Kidney (tissue), 14 donors: ENCODE results near the gene RPL35A. TPM values are rescaled to one million over a fixed set of nuclear protein-coding genes. Genes with fewer than 3 reads are reported as not detected.

ENCODE experiments used
- DNase-seq, 5 donors: peaks; one replicate each; pipeline ENCODE4 v3.0.0-alpha.2; 2013 to 2020
- FAIRE-seq: peaks from 2 replicates; lab custom pipeline; 2012; peaks lifted over from hg19 to GRCh38; lab: Jason Lieb, UNC
- H3K27ac ChIP-seq, 2 donors: one replicate each; pipeline ENCODE4 v1.7.0; 2013; ENCODE audit warnings: low read depth in 2 of 2, low read length in 2 of 2, inconsistent platforms in 1 of 2
- H3K27me3 ChIP-seq: one replicate; pipeline ENCODE4 v1.7.1; 2013; ENCODE audit warnings: low read length, inconsistent platforms; ENCODE audit not compliant: control insufficient read depth, insufficient read depth
- H3K36me3 ChIP-seq, 3 donors: one replicate each; pipeline versions ENCODE4 v1.7.0 to v1.7.1; 2013; ENCODE audit warnings: low read length in 3 of 3, control low read depth in 1 of 3, inconsistent platforms in 1 of 3; ENCODE audit not compliant: insufficient read depth in 3 of 3, control insufficient read depth in 2 of 3
- H3K4me1 ChIP-seq, 3 donors: one replicate each; pipeline versions ENCODE4 v1.7.0 to v1.7.1; 2013; ENCODE audit warnings: low read length in 3 of 3, inconsistent platforms in 1 of 3, low read depth in 1 of 3; ENCODE audit not compliant: control insufficient read depth in 2 of 3, insufficient read depth in 2 of 3
- H3K4me3 ChIP-seq, 3 donors: one replicate each; pipeline versions ENCODE4 v1.7.0 to v1.8.1; 2013; ENCODE audit warnings: low read length in 3 of 3, control low read depth in 1 of 3, inconsistent platforms in 1 of 3
- H3K9ac ChIP-seq, 3 donors: one replicate each; pipeline versions ENCODE4 v1.7.0 to v1.7.1; 2013; ENCODE audit warnings: low read length in 3 of 3, control low read depth in 1 of 3, inconsistent platforms in 1 of 3
- H3K9me3 ChIP-seq, 3 donors: one replicate each; pipeline versions ENCODE4 v1.7.0 to v1.7.1; 2013; ENCODE audit warnings: low read length in 3 of 3, control low read depth in 1 of 3, inconsistent platforms in 1 of 3; ENCODE audit not compliant: control insufficient read depth in 2 of 3, insufficient read depth in 1 of 3
- CTCF ChIP-seq: IDR thresholded peaks from 3 replicates; pipeline ENCODE4 v1.5.1; 2012; ENCODE audit warnings: mild to moderate bottlenecking, moderate library complexity, borderline replicate concordance; ENCODE audit not compliant: insufficient read depth; ENCODE audit errors: extremely low read depth
- intact Hi-C: fragments of 100-400 bp; cut with DNase I; formaldehyde crosslinking; loops from one replicate; pipeline ENCODE4 v1.11.1; 2022
- polyA plus RNA-seq: library from polyadenylated mRNA; stranded (reverse); fragments of 350-450 nt; fragmentation: Illumina TruSeq; extraction: RNeasy Lipid Tissue Mini Kit (QIAGEN cat#74804); gene quantifications from one replicate; pipeline ENCODE4 v1.2.3, GENCODE V29; 2014; ENCODE audit warnings: low read depth, low replicate concordance; ENCODE audit not compliant: insufficient read depth
- total RNA-seq: library from RNA; stranded (reverse); fragmentation: NEBNext Ultra II Directional; extraction: Animal tissue kit (Norgen Biotek cat#: 25700); gene quantifications from one replicate; pipeline ENCODE4 v1.2.1, GENCODE V29; 2021
- donor health status: control.
- donor health status: control.
- donor health status: control.
- donor health status: control.
- donor health status: control.
- donor health status: DM: yes; HTN: yes; CAD: no.
- donor health status: Normal renal cell carcinoma (clear cell type).

RPL35A gene
- total and polyA plus RNA-seq, 2 donors from 2014 or later = 721 to 1,510 TPM

DNA sequence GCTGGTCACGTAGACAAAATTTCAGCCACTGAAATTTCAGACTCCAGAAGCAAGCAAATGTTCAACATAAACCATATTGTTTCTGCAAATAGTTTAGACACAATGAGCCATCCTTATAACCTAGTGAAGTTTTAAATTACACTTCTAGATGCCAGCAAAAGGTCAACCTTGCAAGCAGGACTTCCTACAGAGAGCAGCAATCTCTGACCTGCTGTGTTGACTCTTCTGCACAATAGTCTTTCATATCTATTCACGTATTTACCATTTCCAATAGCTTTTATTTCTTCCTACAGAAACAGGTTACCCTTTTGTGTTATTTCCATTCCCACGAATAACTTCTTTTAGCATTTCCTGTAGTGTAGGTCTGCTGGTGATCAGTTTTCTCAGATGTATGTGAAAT, 20.6 kb downstream of the RPL35A start:
- no peak overlapping the region for H3K9ac ChIP-seq
- H3K4me1 ChIP-seq = no peaks in the 10 kb centered on the region
- no peaks in the 10 kb centered on the region for H3K36me3 ChIP-seq
- no peak for TF ChIP-seq CTCF
- DNase-seq = no peak
- no peaks in the 10 kb centered on the region for H3K27me3 ChIP-seq
- intact Hi-C loops = no loop called here
- H3K27ac ChIP-seq = no peak overlapping the region
- H3K4me3 ChIP-seq = no peak overlapping the region
- FAIRE-seq = no peak
- peaks cover 0 to 5% (median 0%) of the 10 kb centered on the region in 3 donors for H3K9me3 ChIP-seq

- intact Hi-C loops = no loop called here
- Histone ChIP-seq H3K4me3 (no peak overlapping the region), H3K36me3 (no peaks in the 10 kb centered on the region), H3K4me1 (no peaks in the 10 kb centered on the region), H3K9me3 (no peaks in the 10 kb centered on the region), H3K9ac (no peak overlapping the region), H3K27me3 (no peaks in the 10 kb centered on the region), H3K27ac (no peak overlapping the region)
- no peak for TF ChIP-seq CTCF
- no peak for DNase-seq
- no peak for FAIRE-seq
Measured at GRCh38 chr3:197974016-197974415, 24.0 kb downstream of the RPL35A start.

GRCh38 chr3:197975311-197975710, 25.3 kb downstream of the RPL35A start:
- Histone ChIP-seq H3K27me3 (no peaks in the 10 kb centered on the region), H3K27ac (no peak overlapping the region), H3K36me3 (no peaks in the 10 kb centered on the region), H3K4me3 (no peak overlapping the region), H3K9ac (no peak overlapping the region), H3K9me3 (no peaks in the 10 kb centered on the region), H3K4me1 (no peaks in the 10 kb centered on the region)
- no peak for TF ChIP-seq CTCF
- DNase-seq (no peak), FAIRE-seq (no peak)
- intact Hi-C loops = no loop called here

DNA sequence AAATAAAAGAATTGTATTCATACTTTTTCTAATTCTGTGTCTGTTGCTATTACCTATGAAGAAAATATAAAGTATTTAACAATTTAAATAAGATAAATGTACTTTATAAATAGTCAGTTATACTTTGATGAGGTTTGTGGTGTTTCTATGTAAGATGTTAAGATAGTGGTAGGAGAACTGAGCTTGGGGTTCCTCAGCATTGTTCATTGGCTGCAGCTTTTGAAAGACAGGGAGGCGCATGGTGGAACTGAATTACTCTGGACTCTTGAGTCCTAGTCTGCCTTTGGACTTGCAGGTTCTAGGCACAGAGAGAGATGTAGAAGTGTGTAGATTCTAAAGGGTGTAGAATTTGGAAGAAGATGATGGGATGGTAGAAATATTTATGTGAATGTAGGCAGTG, 33.1 kb downstream of the RPL35A start:
- FAIRE-seq = no peak

More for the DNA sequence above, 33.1 kb downstream of the RPL35A start:
- H3K36me3 ChIP-seq = peaks cover 0 to 8% (median 2%) of the 10 kb centered on the region in 3 donors
- H3K9me3 ChIP-seq = no peaks in the 10 kb centered on the region
- no peak overlapping the region for H3K27ac ChIP-seq
- DNase-seq = no peak
- no peaks in the 10 kb centered on the region for H3K27me3 ChIP-seq
- intact Hi-C loops = no loop called here
- no peaks in the 10 kb centered on the region for H3K4me1 ChIP-seq
- no peak overlapping the region for H3K9ac ChIP-seq
- no peak overlapping the region for H3K4me3 ChIP-seq
- no peak for TF ChIP-seq CTCF
